HS-27A (cell line): ENCODE results near the gene PDE1C.
"Not testable (repeated sequence)": the region's sequence is repeated elsewhere in the genome, so short reads cannot be mapped to it uniquely, and the experiment has no call there.

Experiments
- DNase-seq: peaks from one replicate; pipeline ENCODE4 v3.0.0-alpha.2; 2012; ENCODE audit warnings: low read depth, missing footprints

Gene PDE1C

GRCh38 chr7:31850066-31850465 is 220.1 kb downstream of the PDE1C start:
- no peak for DNase-seq

DNA sequence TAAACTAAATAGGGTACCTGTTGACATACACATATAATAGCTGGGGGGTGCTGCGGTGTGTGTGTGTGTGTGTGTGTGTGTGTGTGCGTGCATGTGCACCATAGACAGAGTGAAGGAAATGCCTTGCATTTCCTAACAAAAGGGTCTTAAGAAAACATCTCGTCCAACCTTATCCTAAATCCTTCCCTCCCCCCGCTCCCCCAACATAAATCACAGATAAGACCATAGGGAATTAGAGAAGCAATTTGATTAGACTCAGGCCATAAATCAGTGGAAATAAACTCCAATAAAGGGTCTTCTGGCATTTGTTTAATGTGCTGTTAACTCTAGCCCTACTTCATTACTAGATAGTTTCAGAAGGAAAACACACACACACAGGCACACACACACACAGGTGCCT is 234.7 kb downstream of the PDE1C start:
- DNase-seq: no peak

DNA sequence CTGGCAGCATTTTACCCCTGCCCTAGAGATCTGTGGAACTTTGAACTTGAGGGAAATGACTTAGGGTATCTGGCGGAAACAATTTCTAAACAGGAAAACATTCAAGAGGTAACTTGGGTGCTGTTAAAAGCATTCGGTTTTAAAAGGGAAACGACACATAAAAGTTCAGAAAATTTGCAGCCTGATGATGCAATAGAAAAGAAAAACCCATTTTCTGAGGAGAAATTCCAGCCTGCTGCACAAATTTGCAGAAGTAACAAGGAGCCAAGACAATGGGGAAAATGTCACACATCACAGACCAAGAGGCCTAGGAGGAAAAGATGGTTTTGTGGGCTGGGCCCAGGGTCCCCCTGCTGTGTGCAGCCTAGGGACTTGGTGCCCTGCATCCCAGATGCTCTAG is 236.6 kb downstream of the PDE1C start:
- DNase-seq: not testable (repeated sequence)

DNA sequence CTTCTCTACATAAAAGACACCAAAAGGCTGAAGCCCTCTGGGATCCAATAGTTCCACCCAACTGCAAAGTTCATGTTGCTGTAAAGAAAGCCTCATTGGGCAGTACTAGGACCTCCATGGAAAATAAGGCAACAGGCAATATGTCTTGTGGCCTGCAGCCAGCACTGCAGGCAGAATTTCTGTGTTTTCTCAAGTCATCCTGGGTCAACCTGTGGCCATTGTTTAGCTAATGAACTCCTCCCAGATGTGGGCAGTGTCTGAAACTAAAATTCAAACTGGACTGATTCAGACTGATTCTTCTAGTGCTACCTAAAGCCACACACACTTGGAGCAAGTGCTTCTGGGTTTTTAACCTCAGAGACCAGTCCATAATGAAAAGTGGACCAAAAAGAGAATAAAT is 241.7 kb downstream of the PDE1C start:
- DNase-seq: no peak

GRCh38 chr7:31825576-31825975 is 244.6 kb downstream of the PDE1C start:
- no peak for DNase-seq

DNA sequence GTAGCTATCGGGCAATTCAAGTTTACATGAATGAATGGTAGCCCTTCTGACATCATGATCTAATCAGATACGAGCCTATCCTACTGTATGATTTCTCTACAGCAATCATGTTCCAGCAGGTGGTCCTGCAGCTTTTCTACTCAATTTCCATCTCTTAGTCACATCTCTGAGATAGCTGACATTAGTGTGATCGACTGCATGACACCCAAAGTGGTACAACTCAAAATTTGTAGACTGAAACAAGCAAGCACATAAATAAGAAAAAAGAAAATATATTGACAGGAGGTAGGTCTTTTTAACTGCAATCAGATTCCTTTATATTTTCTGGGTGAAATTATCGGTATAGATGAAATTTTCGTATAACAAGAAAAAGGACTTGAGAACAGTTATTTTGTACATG is 251.2 kb downstream of the PDE1C start:
- DNase-seq: no peak

DNA sequence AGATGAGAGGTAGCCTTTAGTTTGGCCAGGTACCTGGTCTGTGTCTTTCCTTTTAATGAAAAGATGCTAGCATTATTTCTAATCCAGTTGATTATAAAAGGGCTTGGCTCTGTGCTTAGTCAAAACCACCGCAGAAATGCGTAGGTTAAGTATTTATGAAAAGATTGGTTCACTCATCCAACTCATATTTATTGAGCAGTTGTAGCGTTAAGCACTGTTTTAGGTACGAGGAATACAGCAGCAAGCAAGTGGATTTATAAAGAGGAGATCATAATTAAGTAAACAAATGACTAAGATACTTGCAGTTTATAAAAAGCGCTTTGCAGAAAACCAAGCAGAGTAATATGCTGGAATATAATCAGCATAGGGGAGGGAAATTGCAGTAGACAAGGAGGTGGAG is 253.4 kb downstream of the PDE1C start:
- DNase-seq: no peak

DNA sequence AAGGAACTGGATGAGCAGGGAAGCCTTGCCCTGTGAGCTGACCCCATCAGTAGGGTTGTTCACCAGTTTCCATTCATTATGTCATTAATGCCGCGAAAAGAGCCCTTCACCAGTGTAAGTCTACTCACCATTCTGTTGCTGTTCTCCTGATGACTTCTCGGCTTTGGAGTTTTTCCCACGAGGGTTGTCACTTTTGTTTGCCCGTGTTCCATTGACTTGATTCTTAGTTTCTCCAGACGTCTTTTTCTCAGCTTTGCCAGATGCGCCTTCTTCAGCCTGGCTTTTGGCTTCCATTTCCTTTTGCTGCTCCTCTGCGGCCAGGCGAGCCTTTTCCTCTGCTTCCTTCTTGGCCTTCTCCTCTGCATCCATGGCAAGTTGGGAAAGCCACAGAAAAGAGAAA is 254.4 kb downstream of the PDE1C start:
- DNase-seq: no peak

DNA sequence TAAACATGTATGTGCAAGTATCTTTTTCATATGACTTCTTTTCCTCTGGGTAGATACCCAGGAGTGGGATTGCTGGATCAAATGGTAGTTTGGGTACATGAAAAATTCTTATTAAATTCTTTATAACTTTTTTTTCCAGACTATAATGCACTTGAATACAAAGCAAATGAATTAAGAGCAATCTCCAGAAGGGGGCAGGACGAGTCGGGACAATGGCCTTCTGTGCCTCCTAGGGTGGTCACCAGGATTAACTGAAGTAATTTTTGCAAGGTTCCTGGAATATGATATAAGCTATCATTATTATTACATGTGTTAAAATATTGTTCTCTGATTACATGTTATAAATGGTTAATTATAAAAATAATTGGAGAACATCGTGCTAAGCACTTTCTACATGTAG is 256.0 kb downstream of the PDE1C start:
- no peak for DNase-seq

DNA sequence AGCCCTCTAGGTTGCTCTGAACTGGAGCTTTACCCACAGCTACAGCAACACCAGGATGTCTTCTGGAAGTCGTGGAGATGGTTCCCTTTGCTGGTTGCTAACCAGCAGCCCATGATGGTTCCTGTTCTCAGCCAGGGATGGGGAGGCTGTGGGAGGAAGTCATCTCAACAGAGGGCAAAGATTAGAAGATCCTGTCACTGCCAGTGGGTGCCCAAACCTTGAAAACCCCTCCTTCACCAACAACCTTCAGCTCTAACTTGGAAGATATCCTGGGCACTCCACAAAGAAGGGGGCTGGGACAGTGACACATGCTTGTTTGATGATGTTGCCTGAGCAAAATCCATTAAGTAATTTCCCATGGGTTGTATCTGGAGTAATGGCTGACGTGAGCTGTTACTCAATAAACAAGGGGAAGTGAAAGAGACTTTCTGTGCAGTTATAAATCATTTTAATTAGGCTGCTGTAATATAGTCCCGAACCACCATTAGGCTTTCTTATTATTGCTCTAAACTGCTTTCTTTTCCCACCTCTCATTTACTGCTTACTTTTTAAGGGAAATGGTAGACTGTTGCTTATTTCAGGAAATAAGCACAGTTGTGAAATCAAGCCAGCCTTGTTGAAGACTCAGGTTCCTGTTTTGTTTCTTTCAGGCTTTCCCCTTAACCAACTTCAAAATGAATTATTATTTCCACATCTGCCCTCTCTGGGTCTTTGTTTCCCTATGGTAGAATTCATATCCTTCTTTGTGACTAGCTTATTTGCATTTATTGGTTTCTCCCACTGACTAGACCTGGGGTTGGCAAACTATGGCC is 258.4 kb downstream of the PDE1C start:
- DNase-seq: no peak

DNA sequence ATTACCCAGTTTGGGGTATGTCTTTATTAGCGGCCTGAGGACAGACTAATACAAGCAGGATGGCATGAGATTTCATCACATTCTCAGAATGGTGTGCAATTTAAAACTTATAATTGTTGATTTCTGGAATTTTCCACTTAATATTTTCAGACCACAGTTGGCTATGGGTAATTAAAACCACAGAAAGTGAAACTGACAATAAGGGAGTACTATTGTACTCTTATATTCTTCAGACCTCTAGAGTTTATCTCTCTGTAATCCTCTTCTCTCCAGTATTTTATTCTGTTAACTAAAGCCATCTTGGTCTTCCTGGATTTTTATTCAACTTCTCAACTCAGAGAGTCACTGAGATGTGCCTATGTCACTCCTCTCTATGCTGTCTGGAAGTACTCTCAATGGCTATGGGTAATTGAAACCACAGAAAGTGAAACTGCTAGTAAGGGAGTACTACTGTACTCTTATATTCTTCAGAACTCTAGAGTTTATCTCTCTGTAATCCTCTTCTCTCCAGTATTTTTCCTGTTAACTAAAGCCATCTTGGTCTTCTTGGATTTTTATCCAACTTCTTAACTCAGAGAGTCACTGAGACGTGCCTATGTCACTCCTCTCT is 264.9 kb downstream of the PDE1C start:
- DNase-seq: no peak

GRCh38 chr7:31796375-31796774 is 273.8 kb downstream of the PDE1C start:
- DNase-seq: no peak

DNA sequence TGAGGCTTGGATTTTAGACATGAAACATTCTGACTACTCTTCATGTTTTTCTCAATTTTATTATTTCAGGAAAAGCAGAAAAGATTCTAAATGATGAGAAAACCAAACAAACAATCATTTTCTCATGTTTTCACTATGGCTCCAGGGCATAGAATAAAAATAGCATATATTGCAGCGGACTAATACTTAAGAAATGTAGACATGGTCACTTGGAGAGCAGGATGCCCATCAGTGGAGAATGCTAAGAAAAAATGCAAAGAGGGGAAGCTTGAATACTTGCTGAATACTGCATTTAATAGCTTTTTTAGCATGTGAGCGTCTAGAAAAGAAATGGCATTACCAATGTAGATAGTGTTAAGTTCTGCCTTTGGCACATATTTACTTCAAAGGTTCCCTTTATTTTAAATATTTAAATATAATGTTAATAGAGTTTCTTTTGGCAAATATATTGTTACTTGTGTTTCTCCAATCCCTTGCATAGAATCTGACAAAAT is 275.3 kb downstream of the PDE1C start:
- DNase-seq: no peak

- DNase-seq: no peak
Measured at GRCh38 chr7:31791881-31792280, 278.3 kb downstream of the PDE1C start.

DNA sequence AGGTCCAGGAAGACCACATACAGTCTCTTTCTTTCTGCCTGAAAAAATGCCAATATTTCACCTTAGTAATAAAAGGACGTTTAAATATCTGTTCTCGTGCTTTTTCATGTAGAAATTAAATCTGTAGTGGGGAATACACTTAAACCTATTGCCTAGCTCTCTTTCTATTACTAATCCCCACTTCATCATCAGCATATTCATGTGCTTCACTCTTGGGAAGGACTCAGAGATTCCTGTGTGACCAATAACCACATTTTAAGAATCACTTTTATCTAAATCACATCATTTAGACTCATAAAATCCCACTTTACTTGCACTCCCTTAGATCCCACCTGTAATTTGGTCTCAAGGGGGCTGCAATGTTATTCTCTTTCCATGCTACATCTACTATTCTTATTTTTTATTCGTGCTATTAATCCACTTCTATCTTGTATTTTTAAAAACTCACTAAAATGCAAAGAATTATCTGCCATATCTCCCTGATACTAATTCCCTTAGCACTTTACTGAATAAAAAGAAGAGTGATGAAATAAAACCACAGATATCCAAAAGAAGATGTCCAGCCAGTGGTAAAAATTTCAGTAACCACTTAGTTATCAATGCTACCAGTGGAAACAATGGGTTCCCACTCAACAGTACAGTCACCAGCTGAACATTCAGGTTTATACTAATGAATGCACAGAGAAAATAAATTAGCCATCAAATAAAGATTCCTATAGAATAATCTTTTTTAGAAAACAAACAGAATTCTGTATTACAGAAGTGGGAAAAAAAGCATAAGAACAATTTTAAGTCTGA is 281.1 kb downstream of the PDE1C start:
- no peak for DNase-seq

DNA sequence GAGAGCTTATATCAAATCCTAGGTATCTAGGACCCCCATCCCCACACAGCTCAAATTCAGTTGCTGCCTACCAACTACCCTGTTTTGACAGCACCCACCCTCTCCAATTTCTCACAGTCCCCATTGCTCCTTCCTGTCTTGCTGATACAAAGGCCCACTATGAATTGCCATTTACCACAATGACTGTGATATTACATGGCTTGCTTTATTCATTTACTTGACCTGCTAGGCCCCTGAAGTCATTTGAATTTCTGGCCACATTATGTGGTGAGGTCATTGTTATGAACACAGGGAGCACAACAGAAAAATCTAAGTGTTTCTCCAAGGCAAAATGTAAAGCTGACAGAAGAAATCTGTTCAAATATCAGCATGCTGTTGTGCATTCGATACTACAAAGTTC is 281.8 kb downstream of the PDE1C start:
- no peak for DNase-seq

- no peak for DNase-seq
Measured at GRCh38 chr7:31786326-31786725, 283.9 kb downstream of the PDE1C start.

GRCh38 chr7:31785101-31785500 is 285.1 kb downstream of the PDE1C start:
- DNase-seq: no peak

DNA sequence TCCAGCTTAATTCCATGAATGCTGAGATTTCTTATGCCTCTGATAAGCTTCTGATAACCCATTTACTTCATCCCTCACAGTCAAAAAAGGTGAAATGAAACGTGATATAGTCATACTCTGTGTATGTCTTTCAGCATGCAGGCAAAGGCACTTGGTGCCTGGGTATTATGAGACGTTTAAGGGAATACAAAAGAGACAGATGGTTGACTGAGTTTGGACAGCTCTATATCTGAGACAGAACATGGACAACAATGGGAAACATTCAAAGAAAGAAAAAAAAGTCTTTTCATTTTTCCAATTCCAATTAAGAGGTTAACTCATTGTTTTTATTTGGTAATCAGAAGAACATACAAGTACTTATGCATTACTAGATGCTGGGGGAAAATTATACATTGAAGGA is 287.0 kb downstream of the PDE1C start:
- DNase-seq: no peak

GRCh38 chr7:31782411-31782991 is 287.7 kb downstream of the PDE1C start:
- DNase-seq: peak; percentile 51

GRCh38 chr7:31778296-31778695 is 291.9 kb downstream of the PDE1C start:
- no peak for DNase-seq

- peak; percentile 51 for DNase-seq
Measured at GRCh38 chr7:31776616-31777015, 293.6 kb downstream of the PDE1C start.

GRCh38 chr7:31775556-31775955 is 294.7 kb downstream of the PDE1C start:
- DNase-seq: no peak
